ENCODE results near the gene ASTE1.
"Not testable (repeated sequence)": the region's sequence is repeated elsewhere in the genome, so short reads cannot be mapped to it uniquely, and the experiment has no call there.

Gene ASTE1

DNA sequence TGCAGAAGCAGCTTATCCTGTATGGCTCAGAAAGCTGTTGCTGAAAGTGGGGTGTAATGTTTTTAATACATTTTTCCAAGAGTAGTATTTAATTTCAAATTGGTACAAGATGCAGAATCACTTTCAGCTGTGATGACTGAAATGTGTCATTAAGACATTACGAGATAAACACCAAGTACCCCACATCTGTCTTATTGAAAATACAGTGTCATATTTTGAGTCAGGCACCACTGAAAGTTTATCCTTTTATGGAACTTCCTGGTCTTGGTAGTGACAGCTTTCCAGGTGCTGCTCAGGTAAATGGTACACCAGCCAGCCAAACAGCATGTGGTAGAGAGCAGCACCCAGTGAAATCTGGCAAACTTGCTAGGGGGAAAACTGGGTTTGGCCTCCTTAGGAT is 16.9 kb downstream of the ASTE1 start:
- in situ Hi-C loops (cut with MboI; ENCODE audit: low sequenced_read_pairs), result no loop called here

DNA sequence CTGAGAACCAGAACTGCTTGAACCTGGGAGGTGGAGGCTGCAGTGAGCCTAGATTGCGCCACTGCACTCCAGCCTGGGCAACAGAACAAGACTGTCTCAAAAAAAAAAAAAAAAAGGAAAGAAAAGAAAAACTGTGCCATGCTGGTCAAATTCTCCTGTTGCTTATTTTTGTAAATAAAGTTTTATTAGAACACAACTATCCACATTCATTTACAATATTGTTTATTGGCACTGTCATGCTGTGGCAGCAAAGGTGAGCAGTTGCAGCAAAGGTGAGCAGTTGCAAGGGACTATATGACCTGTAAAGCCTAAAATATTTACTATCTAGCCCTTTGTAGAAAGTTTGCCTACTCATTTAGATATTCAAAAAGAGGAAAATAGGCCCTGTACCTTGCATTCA is 18.3 kb downstream of the ASTE1 start:
- in situ Hi-C loops (cut with MboI; ENCODE audit: low sequenced_read_pairs), result no loop called here

DNA sequence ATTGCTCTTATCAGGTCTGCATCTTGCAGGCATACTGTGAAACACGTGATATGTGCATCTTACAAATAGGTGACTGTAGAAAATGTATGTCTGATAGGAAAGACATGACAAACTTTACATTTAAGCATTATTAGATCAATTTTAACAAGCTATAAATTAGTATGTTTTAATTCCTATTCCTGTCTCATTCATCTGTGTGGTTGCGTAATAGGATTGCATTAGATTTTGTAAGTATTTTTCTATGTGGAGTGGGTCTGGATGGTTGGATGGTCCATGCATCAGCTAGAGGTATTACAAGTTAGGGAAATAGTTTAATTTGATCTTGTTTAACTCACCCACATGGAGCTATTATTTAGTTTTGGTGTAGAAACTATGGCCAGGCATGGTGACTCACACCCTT is 18.8 kb downstream of the ASTE1 start:
- in situ Hi-C loops (cut with MboI; ENCODE audit: low sequenced_read_pairs), result no loop called here

DNA sequence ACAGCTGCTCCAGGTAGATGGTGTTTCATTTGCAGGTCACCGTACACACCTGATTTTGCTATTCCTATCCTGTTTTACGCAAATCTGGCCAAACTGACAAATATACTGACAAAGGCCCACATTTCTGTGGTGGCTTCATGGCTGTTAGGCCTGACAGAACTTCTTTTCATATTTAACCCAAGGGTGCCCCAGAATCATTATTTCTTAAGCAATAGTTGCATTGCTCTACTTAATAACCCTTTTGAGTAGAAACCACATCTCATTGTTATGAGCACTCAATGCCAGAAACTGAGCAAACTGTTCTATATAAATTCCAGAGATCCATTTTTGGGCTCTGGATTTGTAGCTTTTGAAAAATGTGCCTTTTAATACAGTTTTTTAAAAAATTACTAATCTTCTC is 19.4 kb downstream of the ASTE1 start:
- in situ Hi-C loops (cut with MboI; ENCODE audit: low sequenced_read_pairs), result no loop called here

DNA sequence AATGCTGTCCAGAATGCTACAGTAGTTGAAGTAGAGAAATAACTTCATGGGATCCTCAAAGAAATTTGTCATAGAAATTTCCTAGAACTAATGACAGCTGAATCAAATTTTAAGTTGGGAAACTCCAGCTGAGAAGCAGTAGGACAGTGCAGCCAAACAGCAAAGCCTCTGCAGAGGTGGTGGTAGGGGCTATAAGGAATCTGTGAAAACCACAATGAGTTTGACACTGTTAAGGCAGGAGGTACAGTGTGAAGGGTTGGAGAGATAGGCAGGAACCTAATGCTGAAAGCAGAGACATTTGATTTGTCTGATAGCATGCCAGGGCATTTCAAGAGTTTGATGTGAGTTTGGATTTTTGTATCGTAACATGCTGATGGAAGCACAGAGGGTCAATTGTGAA is 22.0 kb downstream of the ASTE1 start:
- in situ Hi-C loops (cut with MboI; ENCODE audit: low sequenced_read_pairs), result no loop called here

DNA sequence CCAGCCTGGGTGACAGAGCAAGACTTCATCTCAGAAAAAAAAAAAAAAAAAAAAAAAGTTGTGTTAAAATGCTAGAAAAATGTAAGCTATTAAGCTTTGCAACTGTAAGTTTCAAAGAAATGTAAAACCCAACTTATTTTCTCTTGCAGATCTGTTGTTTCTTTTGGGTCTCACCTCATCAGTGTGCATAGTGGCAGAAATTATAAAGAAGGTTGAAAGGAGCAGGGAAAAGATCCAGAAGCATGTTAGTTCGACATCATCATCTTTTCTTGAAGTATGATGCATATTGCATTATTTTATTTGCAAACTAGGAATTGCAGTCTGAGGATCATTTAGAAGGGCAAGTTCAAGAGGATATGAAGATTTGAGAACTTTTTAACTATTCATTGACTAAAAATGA is 25.6 kb downstream of the ASTE1 start:
- in situ Hi-C loops (cut with MboI; ENCODE audit: low sequenced_read_pairs), result no loop called here

DNA sequence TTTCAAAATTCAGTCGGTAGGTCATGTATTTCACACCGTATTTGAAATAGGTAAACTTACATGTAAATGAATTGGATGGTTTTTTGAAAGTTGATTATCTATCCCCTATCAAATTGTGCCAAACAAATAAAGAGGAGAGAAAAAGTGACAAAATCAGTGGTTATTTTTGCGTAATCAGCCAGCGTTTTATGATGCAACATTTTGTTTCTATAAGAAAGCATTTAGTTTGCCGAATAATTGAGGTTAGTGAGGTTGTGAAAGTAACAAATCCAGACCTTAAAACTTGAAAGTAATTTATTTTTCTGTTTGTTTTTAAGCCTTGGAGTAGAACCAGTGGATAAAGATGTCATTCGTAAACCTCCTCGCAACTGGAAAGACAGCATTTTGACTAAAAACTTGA is 29.3 kb downstream of the ASTE1 start:
- in situ Hi-C loops (cut with MboI; ENCODE audit: low sequenced_read_pairs), result no loop called here

DNA sequence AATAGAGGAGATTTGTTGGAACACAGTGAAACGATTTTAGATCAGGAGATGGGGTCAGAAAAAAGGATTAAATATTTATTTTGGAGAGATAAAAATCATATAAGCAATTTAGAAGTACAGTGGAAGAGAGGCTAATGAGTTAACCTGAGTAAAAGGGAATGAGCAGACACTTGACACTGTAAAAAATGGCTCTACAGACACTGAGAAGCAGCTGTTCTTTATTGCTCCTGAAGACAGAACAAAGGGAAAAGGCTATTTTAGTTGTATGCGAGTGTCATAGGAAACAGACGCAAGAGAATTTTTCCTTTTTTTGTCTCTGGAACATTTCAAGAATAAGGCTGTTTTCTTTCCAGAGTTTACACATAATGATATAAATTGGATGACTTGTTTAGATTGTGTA is 34.3 kb downstream of the ASTE1 start:
- in situ Hi-C loops (cut with MboI; ENCODE audit: low sequenced_read_pairs), result no loop called here

DNA sequence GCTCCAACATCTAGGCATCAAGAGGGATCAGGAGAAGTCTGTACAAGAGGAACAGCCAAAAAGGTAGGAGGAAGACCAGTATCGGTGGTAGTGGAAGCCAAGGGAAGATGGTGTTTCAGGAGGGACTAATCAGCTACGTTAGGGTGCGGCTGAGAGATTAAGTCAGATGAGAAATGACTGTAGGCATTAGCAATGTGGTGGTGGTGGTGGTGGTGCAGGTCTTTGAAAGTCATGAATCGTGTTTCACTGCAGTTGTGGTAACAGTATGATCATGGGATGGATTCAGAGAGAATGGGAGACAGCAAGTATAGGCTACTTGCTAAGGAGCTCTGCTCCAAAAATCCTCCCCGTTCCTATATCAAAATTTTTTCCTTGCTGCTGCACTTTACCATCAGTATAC is 35.5 kb downstream of the ASTE1 start:
- in situ Hi-C loops (cut with MboI; ENCODE audit: low sequenced_read_pairs), result no loop called here

DNA sequence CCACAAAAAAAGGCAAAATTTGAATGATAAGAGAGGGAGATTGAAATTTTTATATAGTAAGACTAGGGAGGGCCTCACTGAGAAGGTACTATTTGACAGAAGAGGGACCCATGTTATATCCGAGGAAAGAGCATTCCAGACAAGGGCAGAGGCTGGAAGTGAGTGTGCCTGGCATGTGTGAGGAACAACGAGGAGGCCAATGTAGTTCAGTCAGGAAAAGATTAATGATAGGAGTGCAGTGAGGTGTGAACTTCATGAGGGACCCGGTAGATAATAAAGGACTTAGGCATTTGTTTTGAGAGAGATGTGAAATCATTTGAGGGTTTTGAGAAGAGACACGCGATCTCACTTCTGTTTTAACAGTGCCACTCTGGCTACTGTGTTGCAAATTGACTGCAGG is 36.3 kb downstream of the ASTE1 start:
- in situ Hi-C loops (cut with MboI; ENCODE audit: low sequenced_read_pairs), result no loop called here

DNA sequence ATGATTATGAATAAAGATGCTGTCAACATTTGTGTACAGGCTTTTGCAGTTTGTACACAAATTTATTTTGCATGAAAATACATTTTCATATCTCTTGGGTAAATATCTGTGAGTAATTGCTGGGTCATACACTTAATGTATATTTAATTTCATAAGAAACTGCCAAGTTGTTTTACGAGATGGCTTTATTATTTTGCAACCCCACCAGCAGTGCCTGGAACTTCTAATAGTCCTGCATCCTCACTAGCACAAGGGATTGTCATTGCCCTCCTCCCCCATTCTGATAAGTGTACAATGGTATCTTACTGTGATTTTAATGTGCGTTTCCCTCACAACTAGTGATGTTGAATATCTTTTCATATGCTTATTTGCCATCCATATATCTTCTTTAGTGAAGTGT is 45.2 kb downstream of the ASTE1 start:
- in situ Hi-C loops (cut with MboI; ENCODE audit: low sequenced_read_pairs), result no loop called here

DNA sequence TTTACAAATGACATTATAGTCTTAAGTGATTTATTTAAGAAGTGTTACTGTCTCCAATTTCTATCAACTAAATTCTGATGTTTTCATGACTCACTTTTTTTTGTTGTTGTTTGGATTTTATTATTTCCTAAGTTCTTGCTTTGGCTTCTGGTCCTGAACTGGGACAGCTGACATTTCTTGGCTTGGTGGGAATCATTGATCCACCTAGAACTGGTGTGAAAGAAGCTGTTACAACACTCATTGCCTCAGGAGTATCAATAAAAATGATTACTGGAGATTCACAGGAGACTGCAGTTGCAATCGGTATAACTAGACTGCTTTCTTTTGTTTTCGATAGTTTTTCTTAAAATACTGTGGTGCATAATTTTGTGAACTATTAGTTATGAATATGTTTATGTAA is 47.5 kb downstream of the ASTE1 start:
- in situ Hi-C loops (cut with MboI; ENCODE audit: low sequenced_read_pairs), result no loop called here

DNA sequence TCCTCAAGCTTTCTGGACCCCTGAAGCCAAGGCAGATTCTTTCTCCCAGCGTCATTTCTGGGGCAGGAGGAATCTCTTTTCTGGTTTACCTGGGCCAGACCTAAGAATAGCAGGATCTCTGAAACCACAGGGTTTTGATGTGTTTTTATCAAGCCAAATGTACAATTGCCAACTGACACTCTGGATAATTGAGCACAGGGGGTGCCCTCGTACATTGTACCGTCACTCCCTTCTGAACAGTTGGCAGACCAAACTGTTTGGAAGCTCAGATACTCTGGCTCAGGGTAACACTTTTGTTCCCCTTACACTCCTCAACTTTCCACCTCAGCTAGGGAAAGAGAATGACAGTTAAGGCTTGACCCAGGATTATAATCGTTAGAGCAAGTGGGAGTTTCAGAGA is 49.9 kb downstream of the ASTE1 start:
- in situ Hi-C loops (cut with MboI; ENCODE audit: low sequenced_read_pairs), result no loop called here

DNA sequence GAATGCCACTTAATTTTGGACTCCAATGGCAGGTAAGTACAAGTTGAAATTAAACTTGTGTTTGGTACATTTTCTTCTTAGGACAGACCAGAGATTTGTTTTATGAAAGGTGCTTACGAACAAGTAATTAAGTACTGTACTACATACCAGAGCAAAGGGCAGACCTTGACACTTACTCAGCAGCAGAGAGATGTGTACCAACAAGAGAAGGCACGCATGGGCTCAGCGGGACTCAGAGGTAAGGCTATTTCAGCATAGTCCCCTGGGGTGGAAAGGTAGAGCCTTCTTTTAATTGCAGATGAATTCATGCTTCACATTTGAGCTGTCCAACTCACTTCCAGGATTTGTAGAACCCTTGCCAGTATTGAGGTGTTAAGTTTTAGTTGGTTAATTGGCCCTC is 51.4 kb downstream of the ASTE1 start:
- in situ Hi-C loops (cut with MboI; ENCODE audit: low sequenced_read_pairs), result no loop called here

DNA sequence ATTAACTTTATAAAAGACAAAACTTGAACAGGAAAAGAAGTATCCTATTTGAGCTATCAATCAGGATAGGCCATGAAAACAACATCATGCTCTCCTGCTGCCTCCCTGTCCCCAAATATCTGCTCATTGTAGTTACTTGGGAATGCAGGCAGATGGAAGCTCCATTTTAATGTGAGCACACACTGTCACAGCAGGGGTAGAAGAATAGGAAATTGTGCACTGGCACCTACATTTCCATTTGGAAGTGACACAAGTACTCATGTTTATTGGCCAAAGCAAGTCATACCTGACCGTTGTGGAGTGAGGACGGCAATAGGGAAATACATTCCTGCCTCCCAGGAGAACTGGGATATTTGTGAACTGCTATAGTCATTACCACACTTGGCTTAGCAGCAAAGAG is 52.4 kb downstream of the ASTE1 start:
- in situ Hi-C loops (cut with MboI; ENCODE audit: low sequenced_read_pairs), result no loop called here

DNA sequence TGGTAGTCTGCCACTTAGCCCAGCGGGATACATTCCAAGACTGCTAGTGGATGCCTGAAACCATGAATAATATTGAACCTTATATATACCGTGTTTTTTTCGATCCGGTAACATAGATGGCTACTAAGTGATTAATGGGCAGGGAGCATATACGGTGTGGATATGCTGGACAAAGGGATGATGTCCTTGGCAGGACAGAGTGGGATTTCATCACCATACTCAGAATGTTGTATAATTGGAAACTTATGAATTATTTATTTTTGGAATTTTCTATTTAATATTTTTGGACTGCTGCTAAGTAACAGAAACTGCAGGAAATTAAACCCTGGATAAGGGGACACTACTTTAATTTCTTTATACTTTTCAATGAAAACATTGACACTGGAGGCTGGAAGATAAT is 53.2 kb downstream of the ASTE1 start:
- in situ Hi-C loops (cut with MboI; ENCODE audit: low sequenced_read_pairs), result no loop called here

DNA sequence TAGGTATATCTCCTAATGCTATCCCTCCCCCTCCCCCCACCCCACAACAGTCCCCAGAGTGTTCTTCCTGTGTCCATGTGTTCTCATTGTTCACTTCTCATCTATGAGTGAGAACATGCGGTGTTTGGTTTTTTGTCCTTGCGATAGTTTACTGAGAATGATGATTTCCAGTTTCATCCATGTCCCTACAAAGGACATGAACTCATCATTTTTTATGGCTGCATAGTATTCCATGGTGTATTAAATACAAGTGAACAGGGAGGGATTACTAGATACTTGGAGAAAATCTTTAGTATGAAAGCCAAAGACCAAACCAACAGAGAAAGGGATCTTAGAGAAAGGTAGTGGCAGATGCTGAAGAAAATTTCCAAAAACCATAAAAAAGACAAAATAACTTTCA is 54.0 kb downstream of the ASTE1 start:
- in situ Hi-C loops (cut with MboI; ENCODE audit: low sequenced_read_pairs), result not testable (repeated sequence)

DNA sequence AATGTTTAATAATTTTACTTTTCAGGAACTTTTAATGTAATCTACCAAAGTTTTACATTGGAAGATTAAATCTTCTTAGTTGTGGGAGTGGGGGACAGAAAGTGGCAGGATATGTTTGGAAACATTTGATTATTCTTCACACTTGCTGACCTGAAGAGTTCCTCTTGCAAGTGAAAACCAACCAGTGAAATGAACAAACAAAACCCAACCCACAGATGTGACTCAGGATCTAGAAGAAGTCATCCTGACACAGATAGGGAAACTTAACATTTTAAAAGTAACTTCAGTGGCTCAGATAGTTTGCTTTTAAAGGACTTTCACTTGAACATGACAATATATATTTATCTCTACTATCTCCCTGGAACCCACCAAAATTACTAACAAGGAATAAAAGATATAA is 55.4 kb downstream of the ASTE1 start:
- in situ Hi-C loops (cut with MboI; ENCODE audit: low sequenced_read_pairs), result no loop called here

DNA sequence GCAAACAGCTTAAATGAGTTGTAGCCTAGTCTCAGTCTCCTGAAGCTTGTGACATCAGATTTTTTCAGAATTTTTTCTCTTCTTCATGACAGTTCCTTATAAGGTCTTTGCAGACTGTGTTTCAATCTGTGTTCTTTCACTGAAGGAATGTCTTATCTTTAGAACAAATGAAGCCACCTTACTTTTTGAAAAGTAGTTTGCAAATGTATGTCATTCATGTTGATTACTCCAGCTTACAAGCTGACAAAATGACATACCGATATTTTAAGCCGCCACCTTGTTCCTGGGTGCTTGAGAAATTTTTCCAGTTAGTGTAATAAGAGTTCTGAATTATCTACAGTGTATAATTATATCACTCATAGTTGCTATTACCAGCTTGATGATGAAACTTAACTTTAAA is 57.0 kb downstream of the ASTE1 start:
- in situ Hi-C loops (cut with MboI; ENCODE audit: low sequenced_read_pairs), result no loop called here

DNA sequence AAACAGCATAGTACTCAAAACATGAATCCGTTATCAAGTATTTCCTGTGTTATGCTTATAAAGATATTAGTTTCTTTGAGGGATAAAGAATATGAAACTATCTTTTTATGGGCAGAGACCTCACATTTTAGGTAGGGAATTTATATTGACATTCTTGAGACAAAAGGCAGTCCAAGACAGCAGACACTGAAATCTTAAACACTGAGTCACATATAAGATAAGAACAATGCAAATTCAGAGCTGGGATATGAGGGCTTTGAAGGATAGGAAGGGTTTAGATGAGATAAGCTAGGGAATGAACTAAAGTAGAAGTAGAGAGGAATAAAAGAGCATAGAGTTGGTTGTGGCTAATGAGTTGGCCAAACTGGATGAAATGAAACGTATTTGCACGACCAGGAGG is 58.4 kb downstream of the ASTE1 start:
- in situ Hi-C loops (cut with MboI; ENCODE audit: low sequenced_read_pairs), result no loop called here

DNA sequence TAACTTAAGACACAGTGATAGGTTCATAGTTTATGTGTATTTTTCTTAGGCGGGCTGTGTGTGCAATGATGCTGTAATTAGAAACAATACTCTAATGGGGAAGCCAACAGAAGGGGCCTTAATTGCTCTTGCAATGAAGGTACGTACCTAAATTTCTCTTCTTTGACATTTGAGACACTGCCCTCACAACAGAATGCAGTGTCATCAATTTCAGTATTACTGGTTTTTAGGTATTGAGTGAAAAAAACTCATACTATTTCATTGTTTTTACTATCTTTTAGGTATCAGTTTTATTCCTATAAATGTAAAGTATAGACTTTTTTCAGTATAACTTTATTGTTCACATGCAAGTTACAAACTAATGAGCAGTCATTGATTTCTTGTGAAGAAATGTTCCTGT is 59.3 kb downstream of the ASTE1 start:
- in situ Hi-C loops (cut with MboI; ENCODE audit: low sequenced_read_pairs), result no loop called here

DNA sequence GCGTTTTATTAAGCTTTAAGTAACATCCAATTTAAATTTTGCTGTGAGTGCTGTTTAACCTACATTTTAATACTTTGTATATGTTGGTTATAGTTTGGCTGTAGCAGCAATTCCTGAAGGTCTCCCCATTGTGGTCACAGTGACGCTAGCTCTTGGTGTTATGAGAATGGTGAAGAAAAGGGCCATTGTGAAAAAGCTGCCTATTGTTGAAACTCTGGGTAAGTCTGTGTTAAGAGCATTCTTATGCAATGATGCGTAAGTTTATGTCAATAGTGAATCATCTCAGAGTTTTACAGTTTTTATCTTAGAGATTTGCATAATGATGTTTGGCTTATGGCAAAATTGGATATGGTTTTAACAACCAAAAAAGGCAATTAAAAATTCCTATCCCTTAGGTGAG is 62.7 kb downstream of the ASTE1 start:
- in situ Hi-C loops (cut with MboI; ENCODE audit: low sequenced_read_pairs), result no loop called here

Measured in hTERT RPE-1 (cell line).